Esophagus squamous epithelium (tissue), 5 donors: ENCODE measurements around the gene SLC38A9. TPM values are rescaled to one million over a fixed set of nuclear protein-coding genes. Genes with fewer than 3 reads are reported as not detected.
"Not testable (repeated sequence)": the region's sequence is repeated elsewhere in the genome, so short reads cannot be mapped to it uniquely, and the experiment has no call there.

Source experiments
- DNase-seq: peaks from one replicate; lab custom pipeline; 2025; lab: John Stamatoyannopoulos, UW
- H3K27ac ChIP-seq, 4 donors: fragments of 200-600 bp; sonication (generic); one replicate each; pipeline ENCODE4 v1.5.1; 2016 to 2019; ENCODE audit warnings: mild to moderate bottlenecking in 1 of 4
- H3K27me3 ChIP-seq, 4 donors: fragments of 200-600 bp; sonication (generic); 1 replicate in 3 of 4; 2 replicates in 1 of 4; pipeline versions ENCODE4 v1.5.1 to v1.6.0; 2017 to 2021; ENCODE audit warnings: antibody characterized with exemption in 1 of 4
- H3K36me3 ChIP-seq, 3 donors: fragments of 200-600 bp; sonication (generic); one replicate each; pipeline ENCODE4 v1.5.1; 2016 to 2019
- H3K4me1 ChIP-seq, 3 donors: fragments of 200-600 bp; sonication (generic); one replicate each; pipeline ENCODE4 v1.5.1; 2017 to 2019
- H3K4me3 ChIP-seq, 4 donors: fragments of 200-600 bp; sonication (generic); 1 replicate in 3 of 4; 2 replicates in 1 of 4; pipeline ENCODE4 v1.5.1; 2016 to 2019; ENCODE audit warnings: mild to moderate bottlenecking in 2 of 4, moderate library complexity in 1 of 4
- H3K9me3 ChIP-seq, 3 donors: fragments of 200-600 bp; sonication (generic); one replicate each; pipeline ENCODE4 v1.5.1; 2016 to 2019
- POLR2A ChIP-seq, 4 donors: fragments of 450-650 bp; IDR thresholded peaks; one replicate each; pipeline ENCODE4 v1.6.1; 2017; ENCODE audit warnings: antibody characterized with exemption in 4 of 4, mild to moderate bottlenecking in 4 of 4, moderate library complexity in 3 of 4
- WGBS, 2 donors: methylation state at CpG; one replicate each; pipeline ENCODE4 v1.1.5; 2018; 5-methylcytosine and 5-hydroxymethylcytosine counted together
- intact Hi-C: fragments of 100-400 bp; cut with DNase I; formaldehyde crosslinking; loops from one replicate; pipeline ENCODE4 v1.15.0; 2022
- total RNA-seq, 4 donors: library from RNA; depleted of rRNA; stranded (reverse); fragments of >200 nt; gene quantifications; one replicate each; pipeline ENCODE4 v1.1.0, GENCODE V29; 2016
- TF ChIP-seq, protein P1 (sequence below), 6 experiments: fragments of 450-650 bp in 4 of 6; fragments of 200-600 bp in 2 of 6; sonication (generic) in 2 of 6; IDR thresholded peaks; one replicate each; pipeline ENCODE4 v1.5.1; 2016 to 2019; ENCODE audit warnings: antibody characterized with exemption in 6 of 6, mild to moderate bottlenecking in 4 of 6, moderate library complexity in 4 of 6
- donor health status: DM: yes; HTN: yes; CAD: no.

Gene SLC38A9
- total RNA-seq, 4 donors from 2014 or later = 16.0 to 29.8 (median 23.3) TPM

GRCh38 chr5:55734658-55735057, 22.5 kb upstream of the SLC38A9 start:
- H3K27me3 ChIP-seq = no peaks in the 10 kb centered on the region
- H3K9me3 ChIP-seq = no peaks in the 10 kb centered on the region
- H3K4me1 ChIP-seq = no peaks in the 10 kb centered on the region
- no peak for DNase-seq
- no peak overlapping the region for H3K4me3 ChIP-seq
- WGBS, 2 donors = 91 to 95% methylated on average over 1 of the region's 1 CpG
- TF ChIP-seq, protein P1, sequence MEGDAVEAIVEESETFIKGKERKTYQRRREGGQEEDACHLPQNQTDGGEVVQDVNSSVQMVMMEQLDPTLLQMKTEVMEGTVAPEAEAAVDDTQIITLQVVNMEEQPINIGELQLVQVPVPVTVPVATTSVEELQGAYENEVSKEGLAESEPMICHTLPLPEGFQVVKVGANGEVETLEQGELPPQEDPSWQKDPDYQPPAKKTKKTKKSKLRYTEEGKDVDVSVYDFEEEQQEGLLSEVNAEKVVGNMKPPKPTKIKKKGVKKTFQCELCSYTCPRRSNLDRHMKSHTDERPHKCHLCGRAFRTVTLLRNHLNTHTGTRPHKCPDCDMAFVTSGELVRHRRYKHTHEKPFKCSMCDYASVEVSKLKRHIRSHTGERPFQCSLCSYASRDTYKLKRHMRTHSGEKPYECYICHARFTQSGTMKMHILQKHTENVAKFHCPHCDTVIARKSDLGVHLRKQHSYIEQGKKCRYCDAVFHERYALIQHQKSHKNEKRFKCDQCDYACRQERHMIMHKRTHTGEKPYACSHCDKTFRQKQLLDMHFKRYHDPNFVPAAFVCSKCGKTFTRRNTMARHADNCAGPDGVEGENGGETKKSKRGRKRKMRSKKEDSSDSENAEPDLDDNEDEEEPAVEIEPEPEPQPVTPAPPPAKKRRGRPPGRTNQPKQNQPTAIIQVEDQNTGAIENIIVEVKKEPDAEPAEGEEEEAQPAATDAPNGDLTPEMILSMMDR (IDR thresholded peaks at IDR 0.05) = no peak
- no peak for TF ChIP-seq POLR2A (IDR thresholded peaks at IDR 0.05)
- H3K27ac ChIP-seq = no peak overlapping the region
- H3K36me3 ChIP-seq = no peaks in the 10 kb centered on the region
- intact Hi-C loops = no loop called here

GRCh38 chr5:55732585-55732984, 20.5 kb upstream of the SLC38A9 start:
- Histone ChIP-seq H3K36me3 (no peaks in the 10 kb centered on the region), H3K4me3 (no peak overlapping the region), H3K27ac (no peak overlapping the region), H3K9me3 (no peaks in the 10 kb centered on the region), H3K27me3 (no peaks in the 10 kb centered on the region), H3K4me1 (no peaks in the 10 kb centered on the region)
- no peak for TF ChIP-seq POLR2A (IDR thresholded peaks at IDR 0.05)
- TF ChIP-seq, protein P1 (IDR thresholded peaks at IDR 0.05) = no peak
- intact Hi-C loops = no loop called here
- no peak for DNase-seq

DNA sequence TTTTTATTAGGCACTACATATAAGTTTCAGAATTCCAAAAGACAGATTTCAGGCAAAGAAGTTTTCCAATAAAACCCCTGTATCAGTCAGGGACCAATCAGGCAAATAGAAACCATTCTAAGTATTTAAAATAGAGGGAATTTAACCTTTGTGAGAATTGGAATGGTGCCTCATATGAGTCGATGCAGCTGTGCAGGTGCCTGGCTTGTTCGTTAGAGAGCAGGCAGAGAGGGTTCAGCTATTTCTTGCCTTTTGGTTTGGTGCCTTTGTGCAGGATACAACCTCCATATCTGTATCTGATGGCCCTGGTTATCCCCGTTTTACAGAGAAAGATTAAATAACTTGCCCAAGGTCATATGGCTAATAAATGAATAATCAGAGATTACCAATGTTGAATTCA, 19.7 kb upstream of the SLC38A9 start:
- Histone ChIP-seq H3K4me1 (no peaks in the 10 kb centered on the region), H3K9me3 (no peaks in the 10 kb centered on the region), H3K27ac (no peak overlapping the region), H3K36me3 (no peaks in the 10 kb centered on the region), H3K27me3 (no peaks in the 10 kb centered on the region), H3K4me3 (no peak overlapping the region)
- TF ChIP-seq, protein P1 (IDR thresholded peaks at IDR 0.05) = no peak
- TF ChIP-seq POLR2A (IDR thresholded peaks at IDR 0.05) = no peak
- intact Hi-C loops = no loop called here
- WGBS, 2 donors = 52 to 58% methylated on average over 3 of the region's 3 CpGs
- DNase-seq = no peak

- H3K27ac ChIP-seq = no peak overlapping the region
Measured at GRCh38 chr5:55724281-55724680, 12.2 kb upstream of the SLC38A9 start.

DNA sequence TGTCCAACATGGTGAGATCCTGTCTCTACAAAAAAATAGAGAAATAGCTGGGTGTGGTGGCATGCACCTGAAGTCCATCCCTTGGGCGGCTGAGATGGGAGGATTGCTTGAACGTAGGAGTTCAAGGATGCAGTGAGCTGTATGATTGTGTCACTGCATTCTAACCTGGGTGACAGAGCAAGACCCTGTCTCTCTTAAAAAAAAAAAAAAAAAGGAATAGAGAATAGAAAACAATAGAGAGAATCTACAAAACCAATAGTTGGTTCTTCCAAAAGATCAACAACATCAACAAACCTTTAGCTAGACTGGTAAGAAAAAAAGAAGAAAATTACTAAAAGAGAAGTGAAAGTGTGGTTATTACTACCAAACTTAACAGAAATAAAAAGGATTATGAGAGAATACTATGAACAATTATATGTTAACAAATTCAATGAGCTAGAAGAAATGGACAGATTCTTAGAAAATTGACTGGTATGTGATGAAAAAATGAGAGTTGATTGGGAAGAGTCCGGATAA, 8.1 kb upstream of the SLC38A9 start:
- WGBS, 2 donors = 80 to 91% methylated on average over 3 of the region's 3 CpGs
- intact Hi-C loops = no loop called here
- TF ChIP-seq, protein P1 (IDR thresholded peaks at IDR 0.05) = no peak
- no peak for TF ChIP-seq POLR2A (IDR thresholded peaks at IDR 0.05)
- Histone ChIP-seq H3K4me3 (no peak overlapping the region), H3K27ac (no peak overlapping the region), H3K9me3 (no peaks in the 10 kb centered on the region), H3K27me3 (no peaks in the 10 kb centered on the region), H3K36me3 (no peaks in the 10 kb centered on the region), H3K4me1 (no peaks in the 10 kb centered on the region)
- no peak for DNase-seq

More at GRCh38 chr5:55724281-55724680, 12.2 kb upstream of the SLC38A9 start:
- intact Hi-C loops = no loop called here
- 75% methylated on average over 4 of the region's 4 CpGs for WGBS, 2 donors
- Histone ChIP-seq H3K27me3 (no peaks in the 10 kb centered on the region), H3K36me3 (no peaks in the 10 kb centered on the region), H3K9me3 (no peaks in the 10 kb centered on the region), H3K4me1 (no peaks in the 10 kb centered on the region), H3K4me3 (no peak overlapping the region)
- TF ChIP-seq, protein P1 (IDR thresholded peaks at IDR 0.05) = no peak
- TF ChIP-seq POLR2A (IDR thresholded peaks at IDR 0.05) = no peak
- DNase-seq = no peak

DNA sequence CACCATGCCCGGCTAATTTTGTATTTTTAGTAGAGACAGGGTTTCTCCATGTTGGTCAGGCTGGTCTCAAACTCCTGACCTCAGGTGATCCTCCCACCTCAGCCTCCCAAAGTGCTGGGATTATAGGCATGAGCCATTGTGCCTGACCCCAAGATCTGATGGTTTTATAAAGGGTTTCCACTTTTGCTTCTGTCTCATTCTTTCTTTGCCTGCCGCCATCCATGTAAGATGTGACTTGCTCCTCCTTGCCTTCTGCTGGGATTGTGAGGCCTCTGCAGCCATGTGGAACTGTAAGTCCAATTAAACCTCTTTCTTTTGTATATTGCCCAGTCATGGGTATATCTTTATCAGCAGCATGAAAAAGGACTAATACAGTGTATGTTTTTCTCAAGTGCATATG, 6.9 kb upstream of the SLC38A9 start:
- H3K27me3 ChIP-seq, H3K9me3 ChIP-seq, H3K36me3 ChIP-seq, intact Hi-C loops, H3K4me1 ChIP-seq, H3K27ac ChIP-seq, DNase-seq, H3K4me3 ChIP-seq: not testable (repeated sequence)
- 95 to 100% methylated on average over 2 of the region's 2 CpGs for WGBS, 2 donors
